MM.1S (cell line): Measurements from ENCODE around the gene RFX7.
A peak's percentile ranks its signal among the peaks of the same experiment; 100 is the strongest.

ENCODE experiments used
- EZH2 ChIP-seq: fragments of 300-600 bp; sonication (generic); optimal IDR thresholded peaks from 2 replicates; pipeline ENCODE3; 2017; ENCODE audit warnings: low read depth, mild to moderate bottlenecking, antibody characterized with exemption, low read length, mixed read lengths
- TF ChIP-seq, protein P1 (sequence below): fragments of 300-600 bp; sonication (generic); IDR thresholded peaks from 2 replicates; pipeline ENCODE4 v1.5.1; 2016; ENCODE audit warnings: antibody characterized with exemption, low read length, mixed read lengths

GRCh38 chr15:56286213-56286612 lies 42.5 kb upstream of the RFX7 start:
- TF ChIP-seq, protein P1, sequence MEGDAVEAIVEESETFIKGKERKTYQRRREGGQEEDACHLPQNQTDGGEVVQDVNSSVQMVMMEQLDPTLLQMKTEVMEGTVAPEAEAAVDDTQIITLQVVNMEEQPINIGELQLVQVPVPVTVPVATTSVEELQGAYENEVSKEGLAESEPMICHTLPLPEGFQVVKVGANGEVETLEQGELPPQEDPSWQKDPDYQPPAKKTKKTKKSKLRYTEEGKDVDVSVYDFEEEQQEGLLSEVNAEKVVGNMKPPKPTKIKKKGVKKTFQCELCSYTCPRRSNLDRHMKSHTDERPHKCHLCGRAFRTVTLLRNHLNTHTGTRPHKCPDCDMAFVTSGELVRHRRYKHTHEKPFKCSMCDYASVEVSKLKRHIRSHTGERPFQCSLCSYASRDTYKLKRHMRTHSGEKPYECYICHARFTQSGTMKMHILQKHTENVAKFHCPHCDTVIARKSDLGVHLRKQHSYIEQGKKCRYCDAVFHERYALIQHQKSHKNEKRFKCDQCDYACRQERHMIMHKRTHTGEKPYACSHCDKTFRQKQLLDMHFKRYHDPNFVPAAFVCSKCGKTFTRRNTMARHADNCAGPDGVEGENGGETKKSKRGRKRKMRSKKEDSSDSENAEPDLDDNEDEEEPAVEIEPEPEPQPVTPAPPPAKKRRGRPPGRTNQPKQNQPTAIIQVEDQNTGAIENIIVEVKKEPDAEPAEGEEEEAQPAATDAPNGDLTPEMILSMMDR: peak; percentile 50
- TF ChIP-seq EZH2: no peak
